HG02870 (cell line): ENCODE results near the gene CNGA3.

Experiments
- ATAC-seq: cut with Tn5 transposase; IDR thresholded peaks from one replicate; pipeline ENCODE4 v1.9.1; 2021; ENCODE audit warnings: mild to moderate bottlenecking, moderate library complexity; ENCODE audit not compliant: unreplicated experiment

Gene CNGA3

GRCh38 chr2:98376301-98376910 lies 30.1 kb downstream of the CNGA3 start:
- ATAC-seq = no peak

- no peak for ATAC-seq
Observed at GRCh38 chr2:98376996-98377395, 30.7 kb downstream of the CNGA3 start.

GRCh38 chr2:98377544-98377943 lies 31.3 kb downstream of the CNGA3 start:
- no peak for ATAC-seq

- ATAC-seq = no peak
Observed at GRCh38 chr2:98378196-98378595, 31.9 kb downstream of the CNGA3 start.

- no peak for ATAC-seq
Observed at GRCh38 chr2:98378901-98379300, 32.6 kb downstream of the CNGA3 start.

- ATAC-seq = no peak
Observed at GRCh38 chr2:98379311-98380202, 33.3 kb downstream of the CNGA3 start.

- ATAC-seq = no peak
Observed at GRCh38 chr2:98380203-98380535, 33.9 kb downstream of the CNGA3 start.

GRCh38 chr2:98381494-98381893 lies 35.2 kb downstream of the CNGA3 start:
- no peak for ATAC-seq

- no peak for ATAC-seq
Observed at GRCh38 chr2:98382086-98382485, 35.8 kb downstream of the CNGA3 start.

GRCh38 chr2:98382739-98383138 lies 36.5 kb downstream of the CNGA3 start:
- no peak for ATAC-seq

- no peak for ATAC-seq
Observed at GRCh38 chr2:98383166-98383565, 36.9 kb downstream of the CNGA3 start.

GRCh38 chr2:98385050-98385699 lies 38.9 kb downstream of the CNGA3 start:
- no peak for ATAC-seq

- no peak for ATAC-seq
Observed at GRCh38 chr2:98387478-98387877, 41.2 kb downstream of the CNGA3 start.

- no peak for ATAC-seq
Observed at GRCh38 chr2:98388081-98388480, 41.8 kb downstream of the CNGA3 start.

GRCh38 chr2:98388601-98389250 lies 42.5 kb downstream of the CNGA3 start:
- no peak for ATAC-seq

GRCh38 chr2:98389251-98389605 lies 43.0 kb downstream of the CNGA3 start:
- ATAC-seq = no peak

GRCh38 chr2:98390571-98391476 lies 44.6 kb downstream of the CNGA3 start:
- no peak for ATAC-seq

- ATAC-seq = no peak
Observed at GRCh38 chr2:98391581-98392270, 45.5 kb downstream of the CNGA3 start.

GRCh38 chr2:98393354-98393753 lies 47.1 kb downstream of the CNGA3 start:
- no peak for ATAC-seq

- ATAC-seq = no peak
Observed at GRCh38 chr2:98394595-98395153, 48.4 kb downstream of the CNGA3 start.
